ENCODE results near the gene VPS13D. TPM values are rescaled to one million over a fixed set of nuclear protein-coding genes. Genes with fewer than 3 reads are reported as not detected.
A peak's percentile ranks its signal among the peaks of the same experiment; 100 is the strongest.

Gene VPS13D
- total RNA-seq, 1 experiment from 2014 or later = 20.2 TPM

DNA sequence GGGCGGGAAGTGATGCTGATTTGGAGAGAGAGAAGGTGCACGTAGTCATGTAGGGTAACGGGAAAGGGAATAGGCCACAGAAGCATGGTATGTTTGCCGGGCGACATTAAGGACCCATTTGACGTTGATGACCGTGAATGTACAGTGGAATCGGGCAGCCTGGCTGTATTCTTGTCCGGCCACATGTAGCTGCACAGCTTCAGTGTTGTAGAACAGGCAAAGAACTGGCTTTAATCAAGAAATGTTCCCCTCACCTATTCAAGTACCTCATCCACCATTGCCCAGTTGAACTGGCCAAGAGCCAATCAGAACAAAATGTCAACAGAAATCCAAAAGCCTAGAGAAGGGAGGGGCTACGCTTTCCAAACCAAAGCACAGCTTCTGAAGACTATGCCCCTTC lies 283.4 kb downstream of the VPS13D start:
- WGBS (ENCODE audit: extremely low coverage, insufficient read length, low lambda C conversion rate) = no CpG with 5 or more reads among the region's 10 CpGs
- Histone ChIP-seq H2AK5ac (ENCODE audit: insufficient read length, low read length) (no peak overlapping the region), H4K91ac (ENCODE audit: insufficient read length, low read depth, low read length) (no peak overlapping the region)

More for the DNA sequence above, 283.4 kb downstream of the VPS13D start:
- Histone ChIP-seq H3K79me1 (ENCODE audit: insufficient read depth, low read depth, low read length, poor library complexity, severe bottlenecking) (no peaks in the 10 kb centered on the region), H3K4me1 (ENCODE audit: insufficient read depth, low read length) (peaks cover 5% of the 10 kb centered on the region), H3K56ac (ENCODE audit: insufficient read length, low read depth, low read length) (no peak overlapping the region), H3K27ac (ENCODE audit: insufficient read length, low read depth, low read length) (no peak overlapping the region), H4K5ac (ENCODE audit: insufficient read length, low read depth, low read length) (no peak overlapping the region), H3K4me2 (ENCODE audit: insufficient read depth, insufficient read length, low read length) (no peak overlapping the region), H4K20me1 (ENCODE audit: control insufficient read depth, insufficient read depth, insufficient read length) (no peaks in the 10 kb centered on the region), H3K23ac (ENCODE audit: insufficient read length, low read depth, low read length) (no peak overlapping the region), H3K27me3 (ENCODE audit: insufficient read depth, low read length) (no peaks in the 10 kb centered on the region), H2BK120ac (ENCODE audit: low read depth, low read length, poor library complexity, severe bottlenecking) (no peak overlapping the region), H3K18ac (ENCODE audit: insufficient read length, low read depth, low read length) (no peak overlapping the region), H3K14ac (ENCODE audit: insufficient read depth, low read length) (no peak overlapping the region), H2BK15ac (ENCODE audit: low read depth, low read length) (no peak overlapping the region), H3K4ac (ENCODE audit: low read depth, low read length) (no peak overlapping the region), H3K79me2 (ENCODE audit: insufficient read depth, low read length) (no peaks in the 10 kb centered on the region), H2AFZ (ENCODE audit: low read length) (no peak overlapping the region), H2BK5ac (ENCODE audit: insufficient read length, low read length) (no peak overlapping the region), H3K9me3 (ENCODE audit: control insufficient read depth, low read depth, low read length) (no peaks in the 10 kb centered on the region), H4K8ac (replicated peaks; ENCODE audit: insufficient read length, low read depth, low read length) (no peak overlapping the region), H3T11ph (ENCODE audit: low read length) (no peak overlapping the region), H3K23me2 (ENCODE audit: insufficient read length, low read depth, low read length, poor library complexity, severe bottlenecking) (no peaks in the 10 kb centered on the region), H3K9ac (ENCODE audit: extremely low read depth, insufficient read length, low read length) (no peak overlapping the region), H2BK12ac (ENCODE audit: insufficient read length, low read depth, low read length) (no peak overlapping the region), H2BK20ac (ENCODE audit: low read depth, low read length, poor library complexity, severe bottlenecking) (no peak overlapping the region)
- no peak overlapping the region for H3K4me3 Mint-ChIP-seq
- no peaks in the 10 kb centered on the region for H3K9me3 Mint-ChIP-seq
- peaks cover 25 to 31% of the 10 kb centered on the region in 2 experiments for H3K4me1 Mint-ChIP-seq
- no peak for TF ChIP-seq CTCF (conservative IDR thresholded peaks at IDR 0.05)
- DNase-seq = no peak
- H3K27ac Mint-ChIP-seq = peak overlapping the region in 1 of 3 experiments; percentile 21; a peak in 1 of 7 replicates
- H3K36me3 Mint-ChIP-seq (ENCODE audit: insufficient read depth in 1 of 3, low read depth in 3 of 3) = peaks cover 0 to 7% (median 5%) of the 10 kb centered on the region in 3 experiments; a peak in 5 of 7 replicates
- no peaks in the 10 kb centered on the region for H3K27me3 Mint-ChIP-seq (ENCODE audit: low read depth)

Measured in H9 (cell line).